Erythroblast (primary cell): Measurements from ENCODE around the gene IKBKG.

ENCODE experiments used
- GATA1 ChIP-seq: IDR thresholded peaks from 2 replicates; pipeline ENCODE4 v1.6.1; 2011; ENCODE audit warnings: low read depth, mild to moderate bottlenecking, control low read depth, low read length, moderate library complexity
- POLR2A ChIP-seq: IDR thresholded peaks from 2 replicates; pipeline ENCODE4 v1.6.1; 2011; ENCODE audit warnings: mild to moderate bottlenecking, low read length

- TF ChIP-seq POLR2A (no peak), GATA1 (no peak)
Observed at GRCh38 chrX:154545673-154546274, 1.6 kb upstream of the IKBKG start.
